SK-N-SH treated with all-trans-retinoic acid at 6 μM for 48 hours (cell line): ENCODE data around the gene ZHX3.

ENCODE experiments used
- ATAC-seq: fragments of 200-7000 bp; cut with Tn5 transposase; 3 replicates; pipeline ENCODE4 v1.9.1; 2020; ENCODE audit warnings: mild to moderate bottlenecking, moderate library complexity
- ARNTL ChIP-seq: fragments of 450-650 bp; formaldehyde crosslinking; IDR thresholded peaks from 2 replicates; pipeline ENCODE4 v1.5.0; 2020; ENCODE audit warnings: low read depth, mild to moderate bottlenecking, moderate library complexity, borderline replicate concordance
- BACH2 ChIP-seq: fragments of 250-450 bp; sonication (Bioruptor Pico); IDR thresholded peaks from 2 replicates; pipeline ENCODE4 v1.9.0; 2021; ENCODE audit warnings: mild to moderate bottlenecking, borderline replicate concordance
- CSDC2 ChIP-seq: fragments of 250-450 bp; sonication (Bioruptor Pico); IDR thresholded peaks from 2 replicates; pipeline ENCODE4 v1.5.0; 2020; ENCODE audit warnings: mild to moderate bottlenecking, moderate library complexity
- ESRRG ChIP-seq: fragments of 250-450 bp; sonication (Bioruptor Pico); IDR thresholded peaks from 2 replicates; pipeline ENCODE4 v1.6.1; 2021; ENCODE audit warnings: mild to moderate bottlenecking
- GLIS3 ChIP-seq: fragments of 250-450 bp; sonication (Bioruptor Pico); IDR thresholded peaks from 2 replicates; pipeline ENCODE4 v1.5.0; 2020; ENCODE audit warnings: mild to moderate bottlenecking, moderate library complexity
- ISL1 ChIP-seq: fragments of 250-450 bp; sonication (Bioruptor Pico); IDR thresholded peaks from 2 replicates; pipeline ENCODE4 v2.1.2; 2022; ENCODE audit warnings: mild to moderate bottlenecking, moderate library complexity
- OSR1 ChIP-seq: fragments of 250-450 bp; sonication (Bioruptor Pico); IDR thresholded peaks from 2 replicates; pipeline ENCODE4 v1.8.0; 2022; ENCODE audit warnings: moderate library complexity, mild to moderate bottlenecking, inconsistent platforms
- PPARA ChIP-seq: fragments of 250-450 bp; sonication (Bioruptor Pico); IDR thresholded peaks from 2 replicates; pipeline ENCODE4 v1.5.0; 2020; ENCODE audit warnings: mild to moderate bottlenecking, borderline replicate concordance
- RARB ChIP-seq: fragments of 250-450 bp; sonication (Bioruptor Pico); IDR thresholded peaks from 2 replicates; pipeline ENCODE4 v1.8.0; 2021; ENCODE audit warnings: mild to moderate bottlenecking, moderate library complexity
- SNAI2 ChIP-seq: fragments of 250-450 bp; sonication (Bioruptor Pico); IDR thresholded peaks from 2 replicates; pipeline ENCODE4 v1.5.0; 2020; ENCODE audit warnings: mild to moderate bottlenecking, moderate library complexity
- TCF4 ChIP-seq: fragments of 250-450 bp; sonication (Bioruptor Pico); IDR thresholded peaks from 2 replicates; pipeline ENCODE4 v1.8.0; 2021; ENCODE audit warnings: mild to moderate bottlenecking, moderate library complexity, borderline replicate concordance
- TOX ChIP-seq: fragments of 250-450 bp; sonication (Bioruptor Pico); IDR thresholded peaks from 2 replicates; pipeline ENCODE4 v1.8.0; 2021; ENCODE audit warnings: mild to moderate bottlenecking, moderate library complexity, borderline replicate concordance
- ZFP3 ChIP-seq: fragments of 250-450 bp; sonication (Bioruptor Pico); IDR thresholded peaks from 2 replicates; pipeline ENCODE4 v1.5.0; 2020; ENCODE audit warnings: mild to moderate bottlenecking, moderate library complexity
- ZFP30 ChIP-seq: fragments of 450-650 bp; formaldehyde crosslinking; IDR thresholded peaks from 2 replicates; pipeline ENCODE4 v1.5.0; 2022; ENCODE audit warnings: mild to moderate bottlenecking, moderate library complexity
- ZNF565 ChIP-seq: fragments of 450-650 bp; formaldehyde crosslinking; conservative IDR thresholded peaks from 2 replicates; pipeline ENCODE4 v1.5.0; 2020; ENCODE audit warnings: low read depth, mild to moderate bottlenecking, moderate library complexity
- ZNF70 ChIP-seq: fragments of 450-650 bp; formaldehyde crosslinking; IDR thresholded peaks from 2 replicates; pipeline ENCODE4 v1.5.0; 2020; ENCODE audit warnings: mild to moderate bottlenecking, moderate library complexity
- ZNF8 ChIP-seq: fragments of 450-650 bp; formaldehyde crosslinking; IDR thresholded peaks from 2 replicates; pipeline ENCODE4 v1.5.0; 2020; ENCODE audit warnings: mild to moderate bottlenecking, moderate library complexity
- TF ChIP-seq, protein P1 (sequence below): fragments of 250-450 bp; sonication (Bioruptor Pico); IDR thresholded peaks from 2 replicates; pipeline ENCODE4 v1.5.0; 2020; ENCODE audit warnings: mild to moderate bottlenecking, moderate library complexity
- TF ChIP-seq, protein P2 (sequence below): fragments of 250-450 bp; sonication (Bioruptor Pico); IDR thresholded peaks from 2 replicates; pipeline ENCODE4 v1.8.0; 2020; ENCODE audit warnings: mild to moderate bottlenecking, moderate library complexity, borderline replicate concordance
- TF ChIP-seq, protein P3 (sequence below): fragments of 250-450 bp; sonication (Bioruptor Pico); IDR thresholded peaks from 2 replicates; pipeline ENCODE4 v1.8.0; 2021; ENCODE audit warnings: low read depth, mild to moderate bottlenecking, moderate library complexity, borderline replicate concordance
- TF ChIP-seq, protein P4 (sequence below): fragments of 250-450 bp; sonication (Bioruptor Pico); IDR thresholded peaks from 2 replicates; pipeline ENCODE4 v1.5.1; 2021; ENCODE audit warnings: mild to moderate bottlenecking, moderate library complexity
- TF ChIP-seq, protein P5 (sequence below): fragments of 250-450 bp; sonication (Bioruptor Pico); IDR thresholded peaks from 2 replicates; pipeline ENCODE4 v1.5.1; 2020; ENCODE audit warnings: low read depth, mild to moderate bottlenecking, moderate library complexity

Gene ZHX3

DNA sequence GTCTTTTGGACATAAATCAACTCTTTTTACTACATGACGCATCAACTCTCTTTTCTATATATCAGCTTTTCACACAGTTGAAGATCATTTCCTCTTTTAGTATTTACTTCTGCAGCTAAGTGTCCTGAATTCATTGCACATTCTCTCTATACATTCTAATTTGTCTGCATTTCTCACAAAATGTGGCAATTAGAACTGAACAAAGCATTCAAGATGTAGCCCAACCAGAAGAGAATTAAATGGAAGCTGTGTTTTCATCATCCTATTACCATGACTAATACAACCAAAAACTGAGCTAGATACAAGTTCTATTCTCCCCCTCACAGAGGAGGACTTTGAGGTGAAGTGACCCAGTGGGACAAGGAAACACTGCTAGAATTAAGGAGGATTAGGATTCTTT is 93.2 kb downstream of the ZHX3 start:
- TF ChIP-seq CSDC2 (CRISPR knock-in tag), result no peak
- TF ChIP-seq ZFP30 (CRISPR knock-in tag), result no peak
- no peak for TF ChIP-seq OSR1 (CRISPR knock-in tag)
- no peak for TF ChIP-seq ESRRG (CRISPR knock-in tag)
- TF ChIP-seq TOX (CRISPR knock-in tag), result no peak
- no peak for TF ChIP-seq GLIS3
- no peak for TF ChIP-seq ISL1 (CRISPR knock-in tag)
- TF ChIP-seq BACH2 (CRISPR knock-in tag), result no peak
- TF ChIP-seq, protein P1, sequence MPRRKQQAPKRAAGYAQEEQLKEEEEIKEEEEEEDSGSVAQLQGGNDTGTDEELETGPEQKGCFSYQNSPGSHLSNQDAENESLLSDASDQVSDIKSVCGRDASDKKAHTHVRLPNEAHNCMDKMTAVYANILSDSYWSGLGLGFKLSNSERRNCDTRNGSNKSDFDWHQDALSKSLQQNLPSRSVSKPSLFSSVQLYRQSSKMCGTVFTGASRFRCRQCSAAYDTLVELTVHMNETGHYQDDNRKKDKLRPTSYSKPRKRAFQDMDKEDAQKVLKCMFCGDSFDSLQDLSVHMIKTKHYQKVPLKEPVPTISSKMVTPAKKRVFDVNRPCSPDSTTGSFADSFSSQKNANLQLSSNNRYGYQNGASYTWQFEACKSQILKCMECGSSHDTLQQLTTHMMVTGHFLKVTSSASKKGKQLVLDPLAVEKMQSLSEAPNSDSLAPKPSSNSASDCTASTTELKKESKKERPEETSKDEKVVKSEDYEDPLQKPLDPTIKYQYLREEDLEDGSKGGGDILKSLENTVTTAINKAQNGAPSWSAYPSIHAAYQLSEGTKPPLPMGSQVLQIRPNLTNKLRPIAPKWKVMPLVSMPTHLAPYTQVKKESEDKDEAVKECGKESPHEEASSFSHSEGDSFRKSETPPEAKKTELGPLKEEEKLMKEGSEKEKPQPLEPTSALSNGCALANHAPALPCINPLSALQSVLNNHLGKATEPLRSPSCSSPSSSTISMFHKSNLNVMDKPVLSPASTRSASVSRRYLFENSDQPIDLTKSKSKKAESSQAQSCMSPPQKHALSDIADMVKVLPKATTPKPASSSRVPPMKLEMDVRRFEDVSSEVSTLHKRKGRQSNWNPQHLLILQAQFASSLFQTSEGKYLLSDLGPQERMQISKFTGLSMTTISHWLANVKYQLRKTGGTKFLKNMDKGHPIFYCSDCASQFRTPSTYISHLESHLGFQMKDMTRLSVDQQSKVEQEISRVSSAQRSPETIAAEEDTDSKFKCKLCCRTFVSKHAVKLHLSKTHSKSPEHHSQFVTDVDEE (CRISPR knock-in tag), result no peak
- TF ChIP-seq, protein P2, sequence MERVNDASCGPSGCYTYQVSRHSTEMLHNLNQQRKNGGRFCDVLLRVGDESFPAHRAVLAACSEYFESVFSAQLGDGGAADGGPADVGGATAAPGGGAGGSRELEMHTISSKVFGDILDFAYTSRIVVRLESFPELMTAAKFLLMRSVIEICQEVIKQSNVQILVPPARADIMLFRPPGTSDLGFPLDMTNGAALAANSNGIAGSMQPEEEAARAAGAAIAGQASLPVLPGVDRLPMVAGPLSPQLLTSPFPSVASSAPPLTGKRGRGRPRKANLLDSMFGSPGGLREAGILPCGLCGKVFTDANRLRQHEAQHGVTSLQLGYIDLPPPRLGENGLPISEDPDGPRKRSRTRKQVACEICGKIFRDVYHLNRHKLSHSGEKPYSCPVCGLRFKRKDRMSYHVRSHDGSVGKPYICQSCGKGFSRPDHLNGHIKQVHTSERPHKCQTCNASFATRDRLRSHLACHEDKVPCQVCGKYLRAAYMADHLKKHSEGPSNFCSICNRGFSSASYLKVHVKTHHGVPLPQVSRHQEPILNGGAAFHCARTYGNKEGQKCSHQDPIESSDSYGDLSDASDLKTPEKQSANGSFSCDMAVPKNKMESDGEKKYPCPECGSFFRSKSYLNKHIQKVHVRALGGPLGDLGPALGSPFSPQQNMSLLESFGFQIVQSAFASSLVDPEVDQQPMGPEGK (CRISPR knock-in tag), result no peak
- no peak for TF ChIP-seq SNAI2 (CRISPR knock-in tag)
- TF ChIP-seq ZFP3 (CRISPR knock-in tag), result no peak
- no peak for TF ChIP-seq ARNTL (CRISPR knock-in tag)
- TF ChIP-seq, protein P3, sequence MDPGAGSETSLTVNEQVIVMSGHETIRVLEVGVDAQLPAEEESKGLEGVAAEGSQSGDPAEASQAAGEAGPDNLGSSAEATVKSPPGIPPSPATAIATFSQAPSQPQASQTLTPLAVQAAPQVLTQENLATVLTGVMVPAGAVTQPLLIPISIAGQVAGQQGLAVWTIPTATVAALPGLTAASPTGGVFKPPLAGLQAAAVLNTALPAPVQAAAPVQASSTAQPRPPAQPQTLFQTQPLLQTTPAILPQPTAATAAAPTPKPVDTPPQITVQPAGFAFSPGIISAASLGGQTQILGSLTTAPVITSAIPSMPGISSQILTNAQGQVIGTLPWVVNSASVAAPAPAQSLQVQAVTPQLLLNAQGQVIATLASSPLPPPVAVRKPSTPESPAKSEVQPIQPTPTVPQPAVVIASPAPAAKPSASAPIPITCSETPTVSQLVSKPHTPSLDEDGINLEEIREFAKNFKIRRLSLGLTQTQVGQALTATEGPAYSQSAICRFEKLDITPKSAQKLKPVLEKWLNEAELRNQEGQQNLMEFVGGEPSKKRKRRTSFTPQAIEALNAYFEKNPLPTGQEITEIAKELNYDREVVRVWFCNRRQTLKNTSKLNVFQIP (CRISPR knock-in tag), result no peak
- TF ChIP-seq TCF4 (CRISPR knock-in tag), result no peak
- TF ChIP-seq, protein P4, sequence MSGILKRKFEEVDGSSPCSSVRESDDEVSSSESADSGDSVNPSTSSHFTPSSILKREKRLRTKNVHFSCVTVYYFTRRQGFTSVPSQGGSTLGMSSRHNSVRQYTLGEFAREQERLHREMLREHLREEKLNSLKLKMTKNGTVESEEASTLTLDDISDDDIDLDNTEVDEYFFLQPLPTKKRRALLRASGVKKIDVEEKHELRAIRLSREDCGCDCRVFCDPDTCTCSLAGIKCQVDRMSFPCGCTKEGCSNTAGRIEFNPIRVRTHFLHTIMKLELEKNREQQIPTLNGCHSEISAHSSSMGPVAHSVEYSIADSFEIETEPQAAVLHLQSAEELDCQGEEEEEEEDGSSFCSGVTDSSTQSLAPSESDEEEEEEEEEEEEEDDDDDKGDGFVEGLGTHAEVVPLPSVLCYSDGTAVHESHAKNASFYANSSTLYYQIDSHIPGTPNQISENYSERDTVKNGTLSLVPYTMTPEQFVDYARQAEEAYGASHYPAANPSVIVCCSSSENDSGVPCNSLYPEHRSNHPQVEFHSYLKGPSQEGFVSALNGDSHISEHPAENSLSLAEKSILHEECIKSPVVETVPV (CRISPR knock-in tag), result no peak

DNA sequence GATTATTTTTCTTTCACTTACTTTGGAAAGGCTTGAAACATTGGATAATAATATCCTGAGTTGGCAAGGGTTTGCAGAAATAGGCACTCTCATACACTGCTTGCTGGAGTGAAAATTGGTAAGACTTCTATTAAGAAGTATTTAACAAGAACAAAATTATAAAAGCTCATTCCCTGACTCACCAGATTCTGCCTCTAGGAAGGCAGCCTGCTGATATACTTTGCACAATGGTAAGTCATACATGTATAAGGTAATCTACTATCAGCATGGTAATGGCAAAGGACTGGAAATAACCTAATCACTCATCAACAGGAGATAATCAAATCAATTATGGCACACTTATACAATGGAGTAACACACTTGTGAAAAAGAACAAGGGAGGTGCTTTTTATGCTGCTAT is 94.4 kb downstream of the ZHX3 start:
- TF ChIP-seq ZNF8 (CRISPR knock-in tag) (no peak), CSDC2 (CRISPR knock-in tag) (no peak), OSR1 (CRISPR knock-in tag) (no peak), BACH2 (CRISPR knock-in tag) (no peak), ZNF70 (CRISPR knock-in tag) (no peak), GLIS3 (no peak), ZFP30 (CRISPR knock-in tag) (no peak), TOX (CRISPR knock-in tag) (no peak), PPARA (CRISPR knock-in tag) (no peak), SNAI2 (CRISPR knock-in tag) (no peak), RARB (CRISPR knock-in tag) (no peak)
- TF ChIP-seq, protein P4 (CRISPR knock-in tag), result no peak
- ATAC-seq, result no peak; the same call in 2 of the 3 replicates

More for the DNA sequence above, 93.2 kb downstream of the ZHX3 start:
- no peak for ATAC-seq

DNA sequence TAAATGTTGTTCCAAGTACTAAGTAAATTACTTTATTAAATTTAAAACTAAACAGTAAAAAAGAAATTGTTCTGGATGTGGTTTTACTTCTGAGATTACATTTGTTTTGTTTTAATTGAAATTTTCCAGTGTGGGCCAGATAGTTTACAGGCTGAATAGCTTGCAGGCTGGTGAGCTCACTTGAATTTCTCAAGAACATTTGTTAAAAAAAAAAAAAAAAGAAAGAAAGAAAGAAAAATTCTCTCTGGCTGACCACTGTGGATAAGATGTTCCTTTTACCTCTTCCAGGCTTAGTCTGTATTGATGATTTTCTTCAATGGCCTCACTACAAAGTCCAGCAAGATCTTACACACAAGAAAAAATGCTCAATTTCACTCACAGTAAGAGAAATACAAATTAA is 94.8 kb downstream of the ZHX3 start:
- ATAC-seq, result no peak
- TF ChIP-seq CSDC2 (CRISPR knock-in tag), result no peak
- no peak for TF ChIP-seq RARB (CRISPR knock-in tag)
- no peak for TF ChIP-seq ZNF565 (CRISPR knock-in tag)
- TF ChIP-seq ZFP30 (CRISPR knock-in tag), result no peak
- TF ChIP-seq ZNF8 (CRISPR knock-in tag), result no peak
- TF ChIP-seq TOX (CRISPR knock-in tag), result no peak
- TF ChIP-seq BACH2 (CRISPR knock-in tag), result no peak
- no peak for TF ChIP-seq ISL1 (CRISPR knock-in tag)
- TF ChIP-seq ARNTL (CRISPR knock-in tag), result no peak
- no peak for TF ChIP-seq PPARA (CRISPR knock-in tag)
- TF ChIP-seq, protein P4 (CRISPR knock-in tag), result no peak
- no peak for TF ChIP-seq GLIS3
- TF ChIP-seq TCF4 (CRISPR knock-in tag), result no peak
- TF ChIP-seq, protein P5, sequence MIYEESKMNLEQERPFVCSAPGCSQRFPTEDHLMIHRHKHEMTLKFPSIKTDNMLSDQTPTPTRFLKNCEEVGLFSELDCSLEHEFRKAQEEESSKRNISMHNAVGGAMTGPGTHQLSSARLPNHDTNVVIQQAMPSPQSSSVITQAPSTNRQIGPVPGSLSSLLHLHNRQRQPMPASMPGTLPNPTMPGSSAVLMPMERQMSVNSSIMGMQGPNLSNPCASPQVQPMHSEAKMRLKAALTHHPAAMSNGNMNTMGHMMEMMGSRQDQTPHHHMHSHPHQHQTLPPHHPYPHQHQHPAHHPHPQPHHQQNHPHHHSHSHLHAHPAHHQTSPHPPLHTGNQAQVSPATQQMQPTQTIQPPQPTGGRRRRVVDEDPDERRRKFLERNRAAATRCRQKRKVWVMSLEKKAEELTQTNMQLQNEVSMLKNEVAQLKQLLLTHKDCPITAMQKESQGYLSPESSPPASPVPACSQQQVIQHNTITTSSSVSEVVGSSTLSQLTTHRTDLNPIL (CRISPR knock-in tag), result no peak
